Fibroblast of peridontal ligament (primary cell): Measurements from ENCODE around the gene ARHGEF16.
A peak's percentile ranks its signal among the peaks of the same experiment; 100 is the strongest.

Source experiments
- DNase-seq: peaks from one replicate; pipeline ENCODE4 v3.0.0-alpha.2; 2010; ENCODE audit errors: extremely low read depth

The ARHGEF16 gene

GRCh38 chr1:3468236-3469103, 14.0 kb downstream of the ARHGEF16 start:
- no peak for DNase-seq

GRCh38 chr1:3469104-3469848, 14.8 kb downstream of the ARHGEF16 start:
- no peak for DNase-seq

DNA sequence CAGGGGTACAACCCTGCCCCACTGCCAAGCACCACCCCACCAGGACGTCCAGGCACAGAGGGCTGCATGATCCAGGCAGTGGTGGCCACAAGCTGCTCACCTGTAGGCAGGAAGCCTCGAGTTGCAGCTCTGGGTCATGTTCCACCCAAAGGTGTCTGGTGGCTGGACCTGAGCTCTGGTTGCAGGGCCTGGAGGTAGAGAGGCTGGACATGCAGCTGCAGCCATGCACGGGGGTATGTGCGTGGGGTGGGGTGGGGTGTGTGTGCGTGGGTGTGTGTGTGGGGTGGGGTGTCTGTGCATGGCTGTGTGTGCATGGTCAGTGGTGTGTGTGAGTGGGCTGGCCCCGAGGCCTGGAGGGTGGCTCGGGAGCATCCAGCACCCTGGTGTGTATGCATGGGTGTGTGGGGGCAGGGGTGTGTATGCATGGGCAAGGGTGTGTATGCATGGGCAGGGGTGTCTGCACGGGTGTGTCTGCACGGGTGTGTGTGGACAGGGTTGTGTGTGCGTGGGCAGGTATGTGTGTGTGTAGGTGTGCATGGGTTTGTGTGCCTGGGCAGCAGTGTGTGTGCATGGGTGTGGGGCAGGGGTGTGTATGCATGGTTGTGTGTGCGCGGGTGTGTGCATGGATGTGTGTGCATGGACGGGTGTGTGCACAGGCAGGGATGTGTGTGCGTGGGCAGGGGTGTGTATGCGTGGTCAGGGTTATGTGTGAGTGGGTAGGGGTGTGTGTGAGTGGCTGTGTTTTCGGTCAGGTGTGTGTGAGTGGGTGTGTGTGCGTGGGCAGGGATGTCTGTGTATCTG, 15.6 kb downstream of the ARHGEF16 start:
- DNase-seq: no peak

- no peak for DNase-seq
Observed at GRCh38 chr1:3470650-3471355, 16.3 kb downstream of the ARHGEF16 start.

GRCh38 chr1:3471356-3472087, 17.1 kb downstream of the ARHGEF16 start:
- DNase-seq: peak; percentile 14

GRCh38 chr1:3472088-3472850, 17.8 kb downstream of the ARHGEF16 start:
- no peak for DNase-seq

GRCh38 chr1:3472906-3473305, 18.4 kb downstream of the ARHGEF16 start:
- DNase-seq: no peak

GRCh38 chr1:3473381-3473844, 18.9 kb downstream of the ARHGEF16 start:
- DNase-seq: peak; percentile 89

GRCh38 chr1:3474016-3474415, 19.6 kb downstream of the ARHGEF16 start:
- peak; percentile 0 for DNase-seq

- no peak for DNase-seq
Observed at GRCh38 chr1:3474421-3474820, 20.0 kb downstream of the ARHGEF16 start.

DNA sequence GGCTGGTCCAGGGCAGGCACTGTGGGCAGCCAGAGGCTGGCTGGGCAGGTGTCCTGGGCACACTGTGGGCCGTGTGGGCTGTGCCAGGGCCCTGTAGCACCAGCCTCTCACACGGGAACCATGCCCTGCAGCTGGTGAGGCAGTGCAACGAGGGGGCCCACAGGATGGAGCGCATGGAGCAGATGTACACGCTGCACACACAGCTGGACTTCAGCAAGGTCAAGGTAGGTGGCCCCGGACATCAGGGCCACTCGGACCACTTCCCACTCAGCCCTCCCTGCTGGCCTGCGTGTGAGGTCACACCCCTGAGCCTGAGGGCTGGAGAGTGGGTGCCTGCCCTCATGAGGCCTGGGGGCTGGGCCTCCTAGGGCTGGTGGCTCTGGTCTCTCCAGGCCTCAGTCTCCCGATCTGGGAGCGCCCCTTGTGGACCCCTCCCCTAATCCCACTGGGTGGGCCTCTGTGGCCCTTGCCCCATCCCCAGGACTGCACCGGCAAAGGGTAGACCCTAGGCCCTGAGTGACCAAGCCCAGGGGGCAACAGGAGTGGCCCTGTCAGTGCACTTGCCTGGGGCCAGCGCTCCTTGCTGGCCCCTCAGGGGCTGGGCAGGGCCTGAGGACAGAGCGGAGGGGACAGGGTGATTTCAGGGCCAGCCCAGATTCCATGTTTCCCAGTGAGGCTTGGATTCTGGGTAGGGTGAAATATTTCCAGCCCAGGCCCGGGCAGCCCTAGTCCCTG, 21.5 kb downstream of the ARHGEF16 start:
- no peak for DNase-seq

DNA sequence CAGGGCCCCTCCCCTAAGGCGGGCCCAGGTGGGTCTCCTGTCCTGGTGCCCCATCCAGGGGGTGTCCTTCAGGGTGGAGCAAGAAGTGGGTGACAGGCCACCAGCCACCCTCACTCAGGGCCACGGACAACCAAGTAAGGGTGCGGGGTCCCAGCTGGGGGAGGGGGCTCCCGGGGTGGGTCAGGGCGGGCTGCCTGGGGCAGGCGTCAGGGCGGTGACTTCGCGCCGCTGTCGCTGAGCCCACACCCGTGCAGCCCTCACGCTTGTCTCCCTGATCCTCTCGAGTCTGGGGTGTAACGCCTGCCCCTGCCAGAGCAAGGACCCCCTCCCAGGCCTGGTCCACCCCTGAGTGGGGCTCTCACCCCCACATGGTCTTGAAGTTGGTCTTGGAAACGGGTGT, 22.2 kb downstream of the ARHGEF16 start:
- no peak for DNase-seq

- DNase-seq: peak; percentile 0
Observed at GRCh38 chr1:3477241-3477995, 23.0 kb downstream of the ARHGEF16 start.

GRCh38 chr1:3478187-3478586, 23.7 kb downstream of the ARHGEF16 start:
- DNase-seq: no peak

GRCh38 chr1:3479511-3480368, 25.3 kb downstream of the ARHGEF16 start:
- DNase-seq: no peak

DNA sequence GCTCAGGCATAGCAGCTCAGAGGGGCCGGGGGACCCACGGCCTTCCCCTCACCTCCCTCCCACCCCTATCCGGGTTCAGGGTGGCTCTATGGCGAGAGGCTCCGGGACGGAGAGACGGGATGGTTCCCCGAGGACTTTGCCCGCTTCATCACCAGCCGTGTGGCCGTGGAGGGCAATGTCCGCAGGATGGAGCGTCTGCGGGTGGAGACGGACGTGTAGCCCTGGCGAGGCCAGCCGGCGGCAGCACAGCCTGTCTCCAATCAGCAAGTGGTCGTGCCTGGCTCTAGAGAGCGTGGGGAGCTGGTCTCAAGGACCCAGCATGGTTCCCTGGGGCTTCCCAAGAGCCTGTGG, 25.9 kb downstream of the ARHGEF16 start:
- no peak for DNase-seq

DNA sequence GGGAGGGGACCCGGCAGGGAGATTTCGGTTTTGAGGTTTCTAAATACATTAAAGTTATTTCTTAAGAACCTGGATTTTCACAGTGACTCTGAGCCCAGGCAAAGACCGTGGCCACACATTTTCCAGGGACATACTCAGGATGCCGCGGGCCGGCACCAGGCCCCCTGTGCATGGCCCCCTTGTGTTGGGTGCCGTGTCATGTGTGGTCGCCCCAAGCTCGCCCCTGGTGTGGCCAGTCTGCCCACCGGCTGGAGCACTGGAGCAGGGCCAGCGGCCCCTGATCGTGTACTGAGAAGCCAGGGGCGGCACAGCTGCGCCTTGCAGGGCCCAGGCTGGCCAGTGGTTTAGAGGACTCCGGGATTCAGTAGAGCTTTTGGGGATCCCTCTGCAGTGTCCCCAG, 26.6 kb downstream of the ARHGEF16 start:
- DNase-seq: no peak
